Measurements from ENCODE around the gene FERD3L. TPM values are rescaled to one million over a fixed set of nuclear protein-coding genes. Genes with fewer than 3 reads are reported as not detected.

The FERD3L gene
- total RNA-seq, 1 donor from 2014 or later, result not detected

- no peak overlapping the region for H3K4me3 Mint-ChIP-seq (ENCODE audit: unreplicated experiment)
- peaks cover 3% of the 10 kb centered on the region for H3K36me3 Mint-ChIP-seq (ENCODE audit: unreplicated experiment)
- TF ChIP-seq CTCF (IDR thresholded peaks at IDR 0.05), result no peak
- H3K9me3 Mint-ChIP-seq (ENCODE audit: unreplicated experiment), result no peaks in the 10 kb centered on the region
- H3K27me3 Mint-ChIP-seq (ENCODE audit: unreplicated experiment), result no peaks in the 10 kb centered on the region
- DNase-seq (ENCODE audit: extremely low spot score, unreplicated experiment), result no peak
- no peak overlapping the region for H3K27ac Mint-ChIP-seq (ENCODE audit: unreplicated experiment)
- peaks cover 19% of the 10 kb centered on the region for H3K4me1 Mint-ChIP-seq (ENCODE audit: unreplicated experiment)
Measured at GRCh38 chr7:19095353-19095860, 49.8 kb downstream of the FERD3L start.

Other genes with a start within 250 kb of the FERD3L start
- gene TWIST1, start 27.8 kb downstream of the FERD3L start, total RNA-seq, result 53.4 and 58.4 TPM in 2 replicates

Data from osteocyte (in vitro differentiated cells).